ENCODE data around the gene FOXP2.

DNA sequence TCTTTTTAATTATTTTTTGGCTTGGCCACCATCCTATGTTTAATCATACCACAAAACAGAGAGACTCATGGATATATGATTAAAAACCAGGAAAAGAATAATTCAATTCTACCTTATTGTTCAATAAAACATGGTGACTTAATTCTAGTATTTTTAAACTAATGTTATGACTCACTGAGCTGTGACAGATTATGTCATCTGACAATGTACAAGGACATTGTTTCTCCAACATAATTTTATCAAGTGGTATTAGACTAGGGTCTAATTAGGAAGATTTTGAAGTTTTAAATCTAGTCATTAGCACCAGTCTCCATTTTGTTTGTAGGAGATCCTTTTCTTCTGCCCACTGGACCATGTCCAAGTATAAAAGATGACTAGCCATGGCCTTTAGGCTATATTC lies 307.9 kb downstream of the FOXP2 start:
- TF ChIP-seq EZH2 (IDR thresholded peaks at IDR 0.05; ENCODE audit: low read length, unreplicated experiment) = no peak
- TF ChIP-seq, protein P1, sequence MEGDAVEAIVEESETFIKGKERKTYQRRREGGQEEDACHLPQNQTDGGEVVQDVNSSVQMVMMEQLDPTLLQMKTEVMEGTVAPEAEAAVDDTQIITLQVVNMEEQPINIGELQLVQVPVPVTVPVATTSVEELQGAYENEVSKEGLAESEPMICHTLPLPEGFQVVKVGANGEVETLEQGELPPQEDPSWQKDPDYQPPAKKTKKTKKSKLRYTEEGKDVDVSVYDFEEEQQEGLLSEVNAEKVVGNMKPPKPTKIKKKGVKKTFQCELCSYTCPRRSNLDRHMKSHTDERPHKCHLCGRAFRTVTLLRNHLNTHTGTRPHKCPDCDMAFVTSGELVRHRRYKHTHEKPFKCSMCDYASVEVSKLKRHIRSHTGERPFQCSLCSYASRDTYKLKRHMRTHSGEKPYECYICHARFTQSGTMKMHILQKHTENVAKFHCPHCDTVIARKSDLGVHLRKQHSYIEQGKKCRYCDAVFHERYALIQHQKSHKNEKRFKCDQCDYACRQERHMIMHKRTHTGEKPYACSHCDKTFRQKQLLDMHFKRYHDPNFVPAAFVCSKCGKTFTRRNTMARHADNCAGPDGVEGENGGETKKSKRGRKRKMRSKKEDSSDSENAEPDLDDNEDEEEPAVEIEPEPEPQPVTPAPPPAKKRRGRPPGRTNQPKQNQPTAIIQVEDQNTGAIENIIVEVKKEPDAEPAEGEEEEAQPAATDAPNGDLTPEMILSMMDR (conservative IDR thresholded peaks at IDR 0.05; ENCODE audit: low read depth, low read length) = no peak
